ELF-1 (cell line): Measurements from ENCODE around the gene PARP12.

ENCODE experiments used
- DNase-seq: peaks from one replicate; pipeline ENCODE4 v3.0.0-alpha.2; 2016; ENCODE audit warnings: low read depth, low spot score

PARP12 gene

GRCh38 chr7:139992353-139993044 lies 70.3 kb downstream of the PARP12 start:
- peak; percentile 64 for DNase-seq

GRCh38 chr7:139991911-139992310 lies 70.8 kb downstream of the PARP12 start:
- DNase-seq = no peak

- no peak for DNase-seq
Observed at GRCh38 chr7:139991269-139991666, 71.5 kb downstream of the PARP12 start.

GRCh38 chr7:139990571-139991268 lies 72.0 kb downstream of the PARP12 start:
- DNase-seq = no peak

GRCh38 chr7:139990142-139990535 lies 72.6 kb downstream of the PARP12 start:
- no peak for DNase-seq

- DNase-seq = no peak
Observed at GRCh38 chr7:139989366-139990141, 73.2 kb downstream of the PARP12 start.

GRCh38 chr7:139987691-139988516 lies 74.8 kb downstream of the PARP12 start:
- DNase-seq = no peak

GRCh38 chr7:139985811-139986210 lies 76.9 kb downstream of the PARP12 start:
- no peak for DNase-seq

- DNase-seq = no peak
Observed at GRCh38 chr7:139984642-139985539, 77.9 kb downstream of the PARP12 start.

GRCh38 chr7:139982927-139983920 lies 79.5 kb downstream of the PARP12 start:
- no peak for DNase-seq

- no peak for DNase-seq
Observed at GRCh38 chr7:139981511-139981895, 81.2 kb downstream of the PARP12 start.

- DNase-seq = no peak
Observed at GRCh38 chr7:139976838-139977656, 85.7 kb downstream of the PARP12 start.

- DNase-seq = no peak
Observed at GRCh38 chr7:139976055-139976837, 86.5 kb downstream of the PARP12 start.

GRCh38 chr7:139974179-139974811 lies 88.5 kb downstream of the PARP12 start:
- no peak for DNase-seq
